Kidney tubule cell (primary cell): ENCODE measurements around the gene NCOR2.

ENCODE experiments used
- DNase-seq: peaks from one replicate; pipeline ENCODE4 v3.0.0-alpha.2; 2018; ENCODE audit warnings: low spot score

NCOR2 gene

DNA sequence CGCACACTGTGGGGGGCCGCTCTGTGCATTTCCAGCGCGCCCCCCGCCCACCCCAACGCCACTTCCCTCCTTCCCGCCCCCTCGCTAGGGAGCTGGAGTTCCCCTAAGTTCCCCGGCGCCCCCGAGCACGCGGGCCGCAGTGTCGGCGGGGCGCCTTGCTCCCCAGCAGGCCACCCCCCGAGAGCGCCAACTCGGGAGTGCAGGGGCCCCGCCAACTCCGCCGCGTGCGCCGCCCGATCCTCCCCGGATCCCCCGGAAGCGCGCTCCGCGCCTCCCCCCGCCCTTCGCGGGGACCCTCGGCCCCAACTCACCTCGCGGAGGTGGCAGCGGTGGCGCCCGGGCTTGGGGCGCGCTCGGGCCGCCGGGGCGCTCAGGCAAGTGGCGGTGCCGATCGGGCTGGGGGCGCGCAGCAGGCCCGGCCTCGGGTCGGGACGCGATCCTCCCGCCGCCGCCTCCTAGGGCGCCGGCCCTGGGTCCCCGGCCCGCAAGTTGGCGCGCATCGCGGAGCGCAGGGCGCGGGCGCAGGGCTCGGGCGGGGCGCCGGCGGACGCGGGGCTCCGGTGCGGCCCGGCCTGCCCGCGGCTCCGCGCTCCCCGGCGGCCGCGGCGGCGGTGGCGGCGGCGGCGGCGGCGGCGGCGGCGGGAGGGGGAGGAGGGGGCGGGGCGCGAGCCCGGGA, at the start of gene NCOR2:
Gene NCOR2, minus strand, starts transcription at position 616 of the 676 bp plus-strand sequence. CDS start 72,361 bp downstream, outside the sequence.
- DNase-seq, result peak; percentile 25

DNA sequence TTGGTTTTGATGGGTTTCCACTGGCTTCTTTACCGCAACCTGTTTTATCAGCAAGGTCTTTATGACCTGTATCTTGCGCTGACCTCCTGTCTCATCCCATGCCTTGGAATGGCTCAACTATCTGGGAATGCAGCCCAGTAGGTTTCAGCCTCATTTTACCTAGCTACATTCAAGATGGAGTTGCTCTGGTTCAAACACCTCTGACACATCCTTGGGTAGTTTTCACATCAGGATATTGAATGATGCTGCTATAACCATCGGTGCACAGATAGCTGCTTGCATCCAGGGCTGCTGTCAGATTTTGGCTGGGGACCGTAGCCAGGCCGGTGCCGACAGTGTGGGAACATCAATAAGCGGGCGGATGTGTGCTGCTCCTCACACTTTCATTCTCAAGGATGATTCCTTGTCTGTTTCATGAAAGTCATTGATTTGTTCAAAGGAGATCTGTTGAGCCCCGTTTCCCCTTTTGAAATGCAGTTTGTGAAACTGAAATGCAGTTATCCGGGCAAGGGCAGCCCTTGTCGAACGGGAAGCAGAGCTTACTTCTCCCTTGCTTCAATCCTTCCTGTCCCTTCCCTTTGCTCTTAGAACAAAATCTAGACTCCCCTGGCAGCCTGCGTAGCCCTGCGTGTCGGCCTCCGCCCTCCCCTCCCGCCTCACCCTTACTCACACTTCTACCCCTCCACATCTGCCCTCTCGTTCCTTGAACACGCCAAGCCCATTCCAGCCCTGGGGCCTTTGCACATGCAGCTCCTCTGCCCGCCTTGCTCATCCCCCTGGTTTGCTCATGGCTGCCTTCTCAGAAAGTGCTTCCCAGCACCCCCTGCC, 49.2 kb upstream of the NCOR2 start:
- no peak for DNase-seq

DNA sequence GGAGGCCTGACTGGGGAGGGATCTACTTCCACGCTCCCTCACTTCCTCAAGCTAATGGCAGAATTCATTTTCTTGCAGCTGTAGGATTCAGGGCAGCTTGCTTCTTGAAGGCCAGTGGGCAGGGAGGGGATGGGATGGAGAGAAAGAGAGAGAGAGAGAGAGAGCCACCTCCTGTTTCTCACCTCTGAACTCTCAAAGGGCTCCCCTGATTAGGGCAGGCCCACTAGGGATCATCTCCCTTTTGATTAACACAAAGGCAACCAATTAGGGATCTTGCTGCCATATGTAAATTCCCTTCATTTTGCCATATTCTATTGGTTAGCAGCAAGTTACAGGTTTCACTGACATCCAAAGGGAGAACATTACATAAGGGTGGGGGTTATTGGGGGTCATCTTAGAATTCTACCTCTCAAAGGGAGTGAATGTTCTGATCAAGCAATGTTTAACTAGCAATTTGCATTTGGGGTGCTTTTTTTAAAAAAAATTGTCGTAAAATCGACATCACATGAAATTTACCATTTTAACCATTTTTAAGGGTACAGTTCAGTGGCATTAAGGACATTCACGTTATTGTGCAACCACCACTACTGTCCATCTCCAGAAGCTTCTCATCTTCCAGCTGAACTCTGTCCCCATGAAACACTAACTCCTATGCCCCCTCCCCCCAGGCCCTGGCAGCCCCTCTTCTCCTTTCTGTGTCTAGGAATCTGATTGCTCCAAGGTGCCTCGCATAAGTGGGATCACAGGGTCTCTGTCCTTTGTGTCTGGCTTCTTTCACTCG, 47.3 kb upstream of the NCOR2 start:
- no peak for DNase-seq

DNA sequence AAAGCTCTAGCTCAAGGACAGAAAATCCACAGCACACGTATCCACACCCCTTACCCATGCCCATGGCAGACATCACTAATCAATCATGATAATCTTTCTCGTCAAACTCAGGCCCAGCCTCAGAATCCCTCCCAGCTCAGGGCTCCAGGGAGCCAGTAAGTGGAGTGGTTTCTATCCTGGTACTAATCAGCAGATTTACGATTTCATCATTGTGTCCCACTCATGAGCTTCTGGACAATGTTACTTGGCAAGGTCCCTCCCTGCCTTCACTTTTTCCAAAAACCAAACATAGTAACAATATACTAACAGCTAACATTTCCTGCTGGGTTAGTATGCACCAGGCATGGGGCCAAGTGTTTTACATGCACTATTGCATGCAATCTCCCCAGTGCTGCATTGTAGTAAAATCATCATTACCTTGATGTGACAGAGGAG, 45.8 kb upstream of the NCOR2 start:
- DNase-seq, result peak; percentile 20

DNA sequence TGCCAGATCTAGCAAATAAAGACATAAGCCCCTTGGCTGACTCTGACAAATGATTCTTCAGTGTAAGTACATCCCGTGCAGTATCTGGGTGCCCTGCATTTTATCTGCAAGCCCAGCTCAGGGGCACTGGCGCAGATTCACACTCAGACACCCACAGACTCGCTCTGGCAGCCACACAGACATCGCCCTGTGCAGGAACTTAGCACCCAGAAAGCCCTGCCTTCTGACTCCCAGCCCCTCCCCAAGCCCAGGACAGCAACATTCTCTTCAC, 44.9 kb upstream of the NCOR2 start:
- no peak for DNase-seq

DNA sequence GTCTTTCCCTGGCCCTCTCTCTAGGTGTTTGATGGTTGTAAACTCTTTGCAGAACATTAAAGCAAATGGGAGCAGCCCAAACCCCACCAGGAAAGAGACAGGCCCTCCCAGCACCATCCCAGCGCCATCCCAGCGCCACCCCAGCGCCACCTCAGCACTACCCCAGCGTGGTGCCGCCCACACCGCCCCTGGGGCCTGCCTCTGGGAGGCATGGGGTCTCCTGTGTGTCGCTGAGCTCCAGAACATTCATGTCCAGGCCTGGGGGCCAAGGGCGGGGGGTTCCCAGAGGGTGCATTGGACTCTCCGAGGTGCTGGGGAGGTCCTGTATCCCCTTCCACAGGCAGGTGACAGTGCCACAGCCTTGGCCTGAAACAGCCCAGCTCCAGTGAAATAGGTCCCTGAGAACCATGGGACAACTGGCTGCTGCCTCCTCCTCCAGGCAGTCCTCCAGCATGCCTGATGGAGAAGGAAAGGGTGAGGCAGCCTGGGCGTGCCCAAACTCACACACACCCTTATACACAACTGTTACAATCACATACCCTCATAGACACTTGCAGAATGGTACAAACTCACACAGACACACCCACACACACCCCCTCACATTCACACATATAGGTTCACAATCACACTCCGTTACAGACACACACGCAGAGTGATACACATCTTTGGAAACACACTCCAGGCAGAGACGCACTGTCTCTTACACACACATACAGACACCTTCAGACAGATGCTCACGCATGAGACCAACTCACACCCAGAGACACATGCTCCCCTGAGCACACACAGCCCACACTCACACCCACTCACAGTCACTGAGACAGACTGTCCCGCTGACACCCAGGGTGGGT, 44.4 kb upstream of the NCOR2 start:
- DNase-seq, result no peak

DNA sequence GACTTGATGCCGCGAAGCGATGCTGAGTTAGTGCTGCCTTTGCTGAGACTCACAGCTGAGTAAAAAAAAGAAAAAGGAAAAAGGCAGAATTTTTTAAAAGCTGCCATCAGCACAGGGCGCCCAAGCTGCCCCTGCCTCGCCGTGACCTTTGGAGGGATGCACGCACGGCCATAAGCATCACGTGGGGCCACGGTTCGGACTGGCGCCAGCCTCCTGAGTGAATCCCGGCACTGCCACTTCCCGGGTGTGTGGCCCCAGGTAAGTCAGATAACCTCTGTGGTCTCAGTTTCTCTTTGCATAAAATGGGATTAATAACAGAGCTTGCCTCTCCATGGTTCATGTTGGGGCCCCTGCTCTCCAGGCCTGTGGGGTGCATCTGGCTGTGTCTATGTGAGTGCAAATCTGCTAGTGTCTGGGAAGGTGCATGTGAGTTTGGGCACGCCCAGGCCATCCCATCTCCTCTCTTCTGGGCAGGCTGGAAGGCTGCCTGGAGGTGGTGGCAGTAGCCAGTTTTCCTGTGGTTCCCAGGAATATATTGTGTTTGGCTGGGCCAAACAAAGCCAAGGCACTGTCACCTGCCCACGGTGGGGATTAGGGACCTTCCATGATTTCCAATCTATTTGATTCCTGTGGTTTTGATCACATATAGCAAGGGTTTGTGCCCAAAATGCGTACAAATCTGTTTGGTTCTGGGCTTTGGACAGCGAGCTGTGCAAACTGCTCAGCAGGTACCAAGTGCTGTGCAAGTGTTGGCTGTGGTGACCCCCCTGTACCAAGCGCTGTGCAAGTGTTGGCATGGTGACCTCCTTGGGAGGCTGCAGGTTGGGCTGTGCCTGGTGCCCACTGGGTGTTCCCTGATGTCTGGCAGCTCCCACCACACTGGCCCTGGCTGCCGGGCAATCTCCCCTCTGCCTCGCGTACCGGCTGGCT, 43.5 kb upstream of the NCOR2 start:
- no peak for DNase-seq

DNA sequence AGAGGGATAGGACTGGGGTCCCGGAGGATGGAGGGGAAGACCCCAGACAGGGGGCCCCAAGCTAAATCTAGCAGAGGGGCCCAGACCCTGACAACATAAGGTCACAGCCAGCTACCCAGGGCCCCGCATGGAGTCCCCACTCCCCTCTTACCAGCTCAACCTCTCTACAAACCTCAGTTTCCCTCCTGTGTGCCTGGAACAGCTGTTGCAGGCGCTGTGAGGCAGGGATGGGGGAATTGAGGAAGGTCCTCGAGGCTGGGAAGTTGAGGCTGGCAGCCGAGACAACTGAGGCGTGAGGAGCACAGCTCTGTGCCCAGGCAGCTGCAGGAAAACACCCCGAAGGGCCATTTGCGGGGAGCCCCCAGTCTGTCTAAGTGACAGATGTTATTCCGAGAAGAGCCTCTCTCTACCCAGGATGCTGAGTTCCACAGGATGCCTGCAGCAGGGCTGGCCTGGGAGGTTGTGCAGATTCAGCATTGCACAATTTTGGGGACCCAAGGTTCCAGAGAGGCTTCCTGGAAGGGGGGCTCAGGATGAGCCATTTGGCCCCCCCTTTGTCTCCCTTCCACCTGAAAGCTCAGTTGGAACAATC, 42.7 kb upstream of the NCOR2 start:
- DNase-seq, result no peak

DNA sequence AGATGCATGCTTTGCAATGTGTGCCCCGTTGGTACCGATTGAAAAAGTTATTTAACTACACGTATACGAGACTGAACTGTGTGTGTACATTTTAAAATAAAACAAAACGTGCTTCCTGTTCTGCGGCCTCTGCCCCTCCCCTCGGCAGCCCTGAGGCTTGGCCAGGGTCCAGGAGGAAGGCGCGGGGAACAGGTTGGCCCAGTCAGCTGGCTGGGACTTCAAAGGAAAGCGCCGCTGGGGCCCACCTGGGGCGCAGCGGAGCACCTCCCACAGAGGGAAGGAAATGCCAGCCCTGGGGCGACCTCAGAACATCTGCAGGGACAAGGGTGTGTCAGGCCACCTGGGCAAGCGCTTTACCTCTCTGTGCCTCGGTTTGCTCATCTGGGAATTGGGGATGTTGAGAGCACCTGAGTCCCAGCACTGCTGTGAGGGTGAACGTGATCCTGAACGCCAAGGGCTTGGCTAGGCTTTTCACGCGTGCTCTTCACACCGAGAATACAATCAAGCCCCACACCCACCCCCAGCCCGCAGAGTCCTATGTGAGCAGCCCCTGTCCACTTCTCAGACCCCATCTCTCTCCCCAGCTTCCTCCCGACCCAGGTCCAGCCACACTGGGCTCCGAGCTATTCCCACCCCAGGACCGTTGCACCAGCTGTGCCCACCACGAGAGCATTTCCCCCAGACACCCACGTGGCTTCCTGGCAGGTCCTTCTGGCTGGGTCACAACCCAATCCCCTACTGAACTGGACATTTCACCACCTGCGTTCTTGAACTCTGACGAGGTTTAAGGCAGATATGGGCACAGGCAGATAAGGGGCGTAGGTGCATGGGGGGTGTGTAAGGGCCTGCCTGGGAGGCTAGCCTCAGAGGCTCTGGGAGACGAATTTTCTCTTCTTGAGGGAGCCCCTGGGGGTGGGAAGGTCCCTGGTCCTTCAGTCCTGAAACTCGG, 41.9 kb upstream of the NCOR2 start:
- peak; percentile 88 for DNase-seq

DNA sequence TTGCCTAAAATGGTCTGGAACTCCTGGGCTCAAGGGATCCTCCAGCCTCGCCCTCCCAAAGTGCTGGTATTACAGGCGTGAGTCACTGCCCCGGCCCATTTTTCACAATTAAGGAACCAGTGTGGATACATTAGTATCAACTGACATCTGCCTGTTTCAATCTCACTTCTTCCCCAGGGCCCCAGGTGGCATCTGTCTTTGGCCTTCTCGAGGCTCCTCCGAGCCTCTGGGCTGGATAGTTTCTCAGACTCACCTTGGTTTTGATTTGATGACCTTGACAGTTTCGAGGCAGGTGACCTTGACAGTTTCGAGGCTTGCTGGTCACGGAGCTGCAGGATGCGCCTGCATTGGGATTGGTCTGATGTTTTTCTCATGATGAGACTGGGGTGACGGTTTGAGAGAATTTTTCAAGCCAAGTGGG, 41.0 kb upstream of the NCOR2 start:
- DNase-seq, result no peak

DNA sequence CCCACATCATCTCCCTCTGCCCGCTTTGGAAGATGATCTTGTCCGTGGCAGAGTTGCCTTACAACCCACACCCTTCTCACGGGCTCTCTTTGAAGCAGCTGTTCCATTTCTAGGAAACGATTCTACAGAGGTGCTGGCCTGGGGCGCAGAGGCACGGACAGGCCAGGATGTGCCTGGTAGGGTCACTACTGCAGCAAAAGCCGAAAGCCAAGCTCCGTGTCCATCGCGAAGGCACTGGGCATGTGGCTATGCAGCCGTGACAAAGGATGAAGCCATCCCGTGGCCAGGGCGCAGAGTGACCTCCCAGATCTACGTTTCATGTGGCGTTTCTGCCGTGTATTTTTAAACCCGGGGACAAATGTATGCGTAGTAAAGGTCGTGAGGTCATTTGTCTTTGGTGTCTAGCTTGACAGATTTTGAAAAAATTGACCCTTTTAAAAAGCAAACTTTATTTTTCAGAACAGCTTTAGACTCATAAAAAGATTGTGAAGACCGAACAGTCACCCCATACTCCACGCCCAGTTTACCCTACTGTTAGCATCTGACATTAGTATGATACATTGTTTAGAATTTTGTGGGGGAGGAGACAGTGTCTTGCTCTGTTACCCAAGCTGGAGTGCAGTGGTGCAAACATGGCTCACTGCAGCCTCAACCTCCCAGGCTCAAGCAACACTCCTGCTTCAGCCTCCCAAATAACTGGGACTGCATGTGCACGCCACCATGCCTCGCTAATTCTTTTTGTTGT, 40.4 kb upstream of the NCOR2 start:
- DNase-seq, result peak; percentile 31

DNA sequence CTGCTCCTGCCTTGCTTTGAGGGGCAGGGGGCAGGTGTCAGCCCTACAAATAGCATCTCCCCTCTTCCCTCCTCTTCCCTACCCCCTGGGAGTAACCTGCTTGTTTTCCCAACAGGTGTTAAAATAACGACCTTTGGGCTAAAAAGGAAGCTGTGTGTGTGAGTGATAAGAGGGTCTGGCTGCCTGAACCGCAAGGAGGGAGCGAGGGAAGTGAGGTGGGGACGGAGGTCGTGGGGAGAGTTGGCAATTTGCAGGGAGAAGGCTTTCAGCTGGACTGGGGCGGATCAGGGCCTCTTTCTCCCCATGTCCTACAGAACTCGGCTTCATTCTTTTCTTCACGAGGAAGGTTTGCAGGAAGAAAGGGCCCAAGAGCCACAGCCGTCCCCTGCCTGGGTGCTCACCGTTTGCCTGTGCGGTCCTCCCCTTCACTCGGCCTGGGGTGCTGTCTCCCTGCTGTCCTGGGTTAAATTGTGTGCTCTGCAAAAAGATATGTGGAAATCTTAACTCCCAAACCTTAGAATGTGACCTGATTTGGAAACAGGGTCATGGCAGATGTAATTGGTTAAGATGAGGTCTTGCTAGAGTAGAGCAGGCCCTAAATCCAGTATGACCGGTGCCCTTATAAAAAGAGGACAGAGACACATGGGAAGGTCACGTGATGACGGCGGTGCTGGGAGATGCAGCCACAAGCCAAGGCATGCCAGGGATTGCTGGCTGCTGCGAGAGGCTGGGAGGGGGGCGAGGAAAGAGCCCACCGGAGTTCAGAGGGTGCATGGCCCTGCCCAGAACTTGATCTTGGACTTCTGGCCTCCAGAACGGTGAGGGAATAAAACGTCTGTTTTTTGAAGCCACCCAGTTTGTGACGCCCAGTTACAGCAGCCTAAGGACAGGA, 38.7 kb upstream of the NCOR2 start:
- no peak for DNase-seq

DNA sequence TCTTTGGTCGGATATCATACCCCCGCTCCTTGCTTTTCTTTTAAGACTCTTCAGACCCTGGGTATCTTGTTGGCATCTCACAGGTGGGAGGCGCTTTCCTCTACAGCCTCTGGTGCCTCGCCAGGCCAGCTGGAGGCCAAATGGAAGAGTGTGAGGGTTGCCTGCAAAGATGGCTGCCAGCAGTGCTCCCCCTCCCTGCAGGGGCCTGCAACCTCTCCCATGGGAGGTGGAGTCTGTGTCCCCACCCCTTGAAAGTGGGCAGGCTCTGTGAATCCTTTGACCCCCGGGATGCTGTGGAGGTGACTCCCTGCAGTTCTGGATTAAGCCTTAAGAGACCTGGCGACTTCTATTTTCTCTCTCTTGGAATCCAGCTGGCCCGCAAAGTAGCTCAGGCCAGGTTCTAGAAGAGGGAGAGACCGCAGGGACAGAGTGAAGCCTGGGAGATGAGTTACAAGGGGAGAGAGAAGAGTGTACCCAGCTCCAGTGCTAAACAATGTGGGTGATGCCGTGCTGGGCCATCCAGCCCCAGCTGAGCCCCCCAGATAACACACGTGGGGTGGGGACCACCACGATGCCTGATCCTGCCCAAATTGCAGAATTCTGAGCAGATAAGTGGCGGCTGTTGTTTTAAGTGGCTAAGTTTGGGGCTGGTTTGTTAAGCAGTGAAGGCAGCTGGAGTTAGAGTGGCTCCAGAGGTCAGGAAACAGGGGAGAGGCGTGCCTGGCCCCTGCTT, 37.9 kb upstream of the NCOR2 start:
- no peak for DNase-seq

DNA sequence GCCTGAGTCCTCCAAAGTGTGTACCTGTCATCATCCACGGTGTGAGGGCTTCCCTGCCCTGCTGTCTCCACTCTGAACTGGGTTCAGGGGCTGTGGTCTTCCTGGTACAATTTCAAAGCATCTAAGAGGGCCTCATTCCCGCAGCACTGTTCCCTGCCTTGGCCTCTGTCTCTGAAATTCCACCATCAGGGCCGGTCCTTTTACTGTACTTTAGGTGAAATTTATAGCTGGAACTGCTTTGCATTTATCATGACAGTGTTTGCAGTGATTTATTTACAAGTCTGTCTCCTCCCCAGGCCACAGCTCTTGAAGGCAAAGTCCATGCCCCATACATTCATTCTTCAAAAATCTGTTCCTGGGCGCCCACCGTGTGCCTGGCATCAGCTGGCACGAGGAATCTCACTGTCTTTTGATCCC, 36.9 kb upstream of the NCOR2 start:
- no peak for DNase-seq

DNA sequence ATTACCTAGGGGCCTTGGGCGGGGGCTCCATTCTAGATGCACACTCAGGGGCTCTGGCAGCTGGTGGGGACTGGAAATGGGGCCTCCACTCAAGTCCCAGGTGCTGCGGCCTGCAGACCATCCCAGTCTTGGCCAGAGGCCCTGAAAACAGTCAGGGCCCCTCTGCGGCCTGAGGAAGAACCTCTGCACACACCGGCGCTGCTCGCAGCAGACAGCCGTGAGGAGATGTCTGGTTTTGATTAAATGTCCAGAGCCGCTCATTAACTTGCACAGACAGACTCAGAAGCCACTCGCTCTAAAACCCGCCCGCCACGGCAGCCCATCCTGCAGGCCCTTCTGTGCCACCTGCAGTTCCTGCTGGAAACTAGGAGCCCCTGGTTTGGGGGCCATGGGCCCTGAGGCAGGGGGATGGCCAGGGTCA, 36.4 kb upstream of the NCOR2 start:
- no peak for DNase-seq

DNA sequence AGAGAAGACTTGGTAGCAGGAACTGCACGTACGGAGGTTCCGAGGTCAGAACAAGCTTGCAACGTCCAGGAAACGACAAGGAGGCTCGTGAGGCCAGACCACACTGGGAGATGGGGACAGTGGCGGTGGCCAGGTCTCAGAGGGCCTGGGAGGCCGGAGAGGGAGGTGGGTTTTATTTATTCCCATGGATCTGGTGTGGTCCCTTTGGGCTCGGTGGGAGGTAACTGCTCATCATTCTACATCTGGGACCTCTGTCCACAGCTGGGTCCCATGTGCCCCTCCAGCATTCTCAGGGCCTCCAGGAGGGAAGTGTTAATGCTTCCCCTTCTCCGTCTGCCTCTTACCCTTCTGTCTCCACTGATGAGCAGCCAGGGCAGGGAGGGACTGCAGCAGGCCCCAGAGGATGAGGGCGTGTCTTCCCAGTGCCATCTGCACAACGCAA, 35.7 kb upstream of the NCOR2 start:
- no peak for DNase-seq

DNA sequence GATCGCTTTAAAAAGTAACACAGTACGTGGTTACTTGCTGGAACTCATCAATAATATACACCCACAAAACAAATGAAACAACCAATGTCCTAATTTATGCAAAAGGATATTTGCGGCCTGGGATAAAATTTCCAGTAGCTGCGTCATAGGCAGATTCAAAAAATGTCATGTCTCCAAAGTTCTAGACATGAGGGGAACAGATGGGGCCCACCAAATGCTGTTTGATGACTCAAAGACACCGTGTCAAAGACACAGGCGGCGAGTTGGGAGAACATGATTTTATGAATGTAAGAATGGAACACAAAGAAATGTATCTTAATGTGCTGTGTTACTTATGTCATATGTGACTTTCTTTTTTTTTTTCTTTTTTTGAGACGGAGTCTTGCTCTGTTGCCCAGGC, 34.3 kb upstream of the NCOR2 start:
- DNase-seq, result no peak
